ENCODE data around the gene LBR.

The LBR gene

DNA sequence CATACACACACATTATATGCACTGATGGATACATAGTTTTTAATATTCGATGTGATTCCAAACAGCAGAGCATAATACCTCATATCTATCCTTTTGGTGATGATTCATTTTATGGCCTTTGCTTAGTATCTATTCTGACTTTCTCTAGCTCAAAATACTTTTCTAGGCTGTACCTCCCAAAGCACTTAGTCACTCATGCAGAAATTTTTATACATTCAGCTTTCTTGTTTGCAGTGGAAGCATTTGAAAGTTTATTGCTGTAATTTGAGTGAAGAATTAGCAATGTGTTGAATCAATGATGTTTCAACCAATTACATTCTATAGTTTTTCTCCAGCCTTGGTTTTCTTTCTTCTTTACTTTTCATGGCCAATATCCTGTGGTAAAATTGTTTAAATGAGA is 66.7 kb downstream of the LBR start:
- DNase-seq, result no peak
- H3K4me1 Mint-ChIP-seq, result peaks cover 18% of the 10 kb centered on the region
- TF ChIP-seq, protein P1, sequence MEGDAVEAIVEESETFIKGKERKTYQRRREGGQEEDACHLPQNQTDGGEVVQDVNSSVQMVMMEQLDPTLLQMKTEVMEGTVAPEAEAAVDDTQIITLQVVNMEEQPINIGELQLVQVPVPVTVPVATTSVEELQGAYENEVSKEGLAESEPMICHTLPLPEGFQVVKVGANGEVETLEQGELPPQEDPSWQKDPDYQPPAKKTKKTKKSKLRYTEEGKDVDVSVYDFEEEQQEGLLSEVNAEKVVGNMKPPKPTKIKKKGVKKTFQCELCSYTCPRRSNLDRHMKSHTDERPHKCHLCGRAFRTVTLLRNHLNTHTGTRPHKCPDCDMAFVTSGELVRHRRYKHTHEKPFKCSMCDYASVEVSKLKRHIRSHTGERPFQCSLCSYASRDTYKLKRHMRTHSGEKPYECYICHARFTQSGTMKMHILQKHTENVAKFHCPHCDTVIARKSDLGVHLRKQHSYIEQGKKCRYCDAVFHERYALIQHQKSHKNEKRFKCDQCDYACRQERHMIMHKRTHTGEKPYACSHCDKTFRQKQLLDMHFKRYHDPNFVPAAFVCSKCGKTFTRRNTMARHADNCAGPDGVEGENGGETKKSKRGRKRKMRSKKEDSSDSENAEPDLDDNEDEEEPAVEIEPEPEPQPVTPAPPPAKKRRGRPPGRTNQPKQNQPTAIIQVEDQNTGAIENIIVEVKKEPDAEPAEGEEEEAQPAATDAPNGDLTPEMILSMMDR (IDR thresholded peaks at IDR 0.05), result no peak

DNA sequence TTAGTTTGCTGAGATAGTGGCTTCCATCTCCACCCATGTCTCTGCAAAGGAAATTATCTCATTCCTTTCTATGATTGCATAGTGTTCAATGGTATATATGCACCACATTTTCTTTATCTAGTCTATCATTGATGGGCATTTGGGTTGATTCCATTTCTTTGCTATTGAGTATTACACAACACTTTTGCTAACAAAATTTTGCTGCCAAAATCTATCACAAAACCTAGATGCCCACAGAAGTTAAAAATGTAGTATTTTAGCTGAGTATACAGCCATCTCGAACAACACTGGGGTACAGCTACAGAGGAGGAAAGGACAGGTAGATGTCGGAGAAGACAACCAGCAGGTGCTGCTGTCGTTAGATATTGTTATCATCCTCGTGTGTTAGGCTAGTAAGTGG is 67.7 kb downstream of the LBR start:
- TF ChIP-seq, protein P1 (IDR thresholded peaks at IDR 0.05), result no peak
- H3K27me3 Mint-ChIP-seq (ENCODE audit: low read depth, poor library complexity), result peaks cover 3% of the 10 kb centered on the region
- H3K4me3 Mint-ChIP-seq, result no peak overlapping the region
- H3K4me1 Mint-ChIP-seq, result peaks cover 7% of the 10 kb centered on the region
- H3K9me3 Mint-ChIP-seq, result no peaks in the 10 kb centered on the region
- H3K27ac Mint-ChIP-seq, result no peak overlapping the region
- H3K36me3 Mint-ChIP-seq (ENCODE audit: low read depth), result no peaks in the 10 kb centered on the region
- DNase-seq, result no peak

More for the DNA sequence above, 66.7 kb downstream of the LBR start:
- Mint-ChIP-seq H3K27ac (no peak overlapping the region), H3K36me3 (ENCODE audit: low read depth) (no peaks in the 10 kb centered on the region), H3K4me3 (no peak overlapping the region), H3K27me3 (ENCODE audit: low read depth, poor library complexity) (peaks cover 3% of the 10 kb centered on the region), H3K9me3 (no peaks in the 10 kb centered on the region)

DNA sequence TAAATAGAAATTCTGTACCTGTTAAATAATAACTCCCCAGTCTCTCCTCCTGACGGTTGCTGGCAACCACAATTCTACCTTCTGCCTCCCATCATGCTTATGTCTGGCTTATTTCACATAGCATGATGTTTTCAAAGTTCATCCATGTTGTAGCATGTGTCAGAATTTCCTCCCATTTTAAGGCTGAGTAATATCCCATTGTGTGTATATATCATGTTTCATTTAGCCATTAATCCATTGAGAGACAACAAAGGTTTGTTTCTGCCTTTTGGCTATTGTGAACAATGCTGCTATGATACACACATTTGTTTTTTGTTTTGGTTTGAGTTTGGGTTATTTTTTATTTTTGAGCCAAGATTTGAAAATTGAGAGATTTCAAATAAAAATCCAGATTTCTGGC is 72.0 kb downstream of the LBR start:
- peaks cover 4% of the 10 kb centered on the region for H3K27me3 Mint-ChIP-seq (ENCODE audit: low read depth, poor library complexity)
- no peaks in the 10 kb centered on the region for H3K9me3 Mint-ChIP-seq

DNA sequence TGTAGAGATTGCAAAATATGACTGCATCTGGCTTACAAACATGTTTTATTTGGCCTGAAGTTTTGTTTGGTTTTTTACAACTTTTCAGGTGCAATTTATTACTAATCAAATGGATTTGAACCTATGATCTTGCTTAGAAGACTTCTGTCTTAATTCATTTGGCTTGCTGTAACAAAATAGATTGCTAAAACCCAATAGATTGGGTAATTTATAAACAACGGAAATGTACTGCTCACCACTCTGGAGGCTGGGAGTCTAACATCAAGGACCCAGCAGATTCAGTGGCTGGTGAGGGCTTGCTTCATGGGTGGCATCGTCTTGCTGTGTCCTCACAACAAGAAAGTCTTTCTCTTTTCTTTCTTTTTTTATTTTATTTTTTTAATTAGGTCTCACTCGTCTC is 72.9 kb downstream of the LBR start:
- Mint-ChIP-seq H3K9me3 (no peaks in the 10 kb centered on the region), H3K27ac (no peak overlapping the region), H3K27me3 (ENCODE audit: low read depth, poor library complexity) (peaks cover 4% of the 10 kb centered on the region), H3K4me3 (no peak overlapping the region), H3K36me3 (ENCODE audit: low read depth) (no peaks in the 10 kb centered on the region), H3K4me1 (no peaks in the 10 kb centered on the region)
- TF ChIP-seq, protein P1 (IDR thresholded peaks at IDR 0.05), result no peak
- no peak for DNase-seq

More for the DNA sequence above, 72.0 kb downstream of the LBR start:
- Mint-ChIP-seq H3K27ac (no peak overlapping the region), H3K36me3 (ENCODE audit: low read depth) (no peaks in the 10 kb centered on the region), H3K4me3 (no peak overlapping the region), H3K4me1 (peaks cover 2% of the 10 kb centered on the region)
- TF ChIP-seq, protein P1 (IDR thresholded peaks at IDR 0.05), result no peak
- DNase-seq, result no peak
